GM19395 (cell line): ENCODE data around the gene ZNRF2.

Experiments
- ATAC-seq: cut with Tn5 transposase; IDR thresholded peaks from one replicate; pipeline ENCODE4 v1.9.1; 2021; ENCODE audit warnings: mild to moderate bottlenecking, moderate library complexity; ENCODE audit not compliant: unreplicated experiment

ZNRF2 gene

DNA sequence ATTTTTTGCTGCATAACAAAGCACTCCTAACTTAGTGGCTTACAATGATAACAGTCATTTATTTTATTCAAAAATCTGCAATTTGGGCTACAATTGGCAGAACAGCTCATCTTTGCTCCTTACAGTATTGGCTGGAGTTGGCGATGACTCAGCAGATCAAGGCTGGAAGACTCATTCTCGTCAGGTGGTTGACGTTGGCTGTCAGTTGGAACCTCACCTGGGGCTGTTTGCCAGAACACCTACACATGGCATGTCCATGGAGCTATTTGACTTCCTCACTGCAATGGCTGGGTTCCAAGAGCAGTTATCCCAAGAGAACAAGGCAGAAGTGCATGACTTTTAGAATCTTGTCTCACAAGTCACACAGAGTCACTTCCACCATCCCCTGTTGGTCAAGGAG, 119.1 kb downstream of the ZNRF2 start:
- no peak for ATAC-seq

DNA sequence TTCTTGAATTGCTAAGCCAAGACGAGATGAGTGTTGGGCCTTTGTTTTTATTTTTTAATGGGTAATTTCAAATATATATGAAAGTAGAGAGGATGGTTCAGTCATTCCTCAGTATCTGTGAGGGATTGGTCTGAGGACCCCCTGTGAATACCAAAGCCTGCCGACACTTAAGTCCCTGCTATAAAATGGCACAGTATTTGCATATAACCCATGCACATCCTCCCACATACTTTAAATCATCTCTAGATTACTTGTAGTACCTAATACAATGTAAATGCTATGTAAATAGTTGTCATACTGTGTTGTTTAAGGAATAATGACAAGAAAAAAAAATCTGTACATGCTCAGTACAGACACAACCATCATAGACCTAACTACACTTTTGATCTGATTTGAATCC, 120.8 kb downstream of the ZNRF2 start:
- no peak for ATAC-seq

DNA sequence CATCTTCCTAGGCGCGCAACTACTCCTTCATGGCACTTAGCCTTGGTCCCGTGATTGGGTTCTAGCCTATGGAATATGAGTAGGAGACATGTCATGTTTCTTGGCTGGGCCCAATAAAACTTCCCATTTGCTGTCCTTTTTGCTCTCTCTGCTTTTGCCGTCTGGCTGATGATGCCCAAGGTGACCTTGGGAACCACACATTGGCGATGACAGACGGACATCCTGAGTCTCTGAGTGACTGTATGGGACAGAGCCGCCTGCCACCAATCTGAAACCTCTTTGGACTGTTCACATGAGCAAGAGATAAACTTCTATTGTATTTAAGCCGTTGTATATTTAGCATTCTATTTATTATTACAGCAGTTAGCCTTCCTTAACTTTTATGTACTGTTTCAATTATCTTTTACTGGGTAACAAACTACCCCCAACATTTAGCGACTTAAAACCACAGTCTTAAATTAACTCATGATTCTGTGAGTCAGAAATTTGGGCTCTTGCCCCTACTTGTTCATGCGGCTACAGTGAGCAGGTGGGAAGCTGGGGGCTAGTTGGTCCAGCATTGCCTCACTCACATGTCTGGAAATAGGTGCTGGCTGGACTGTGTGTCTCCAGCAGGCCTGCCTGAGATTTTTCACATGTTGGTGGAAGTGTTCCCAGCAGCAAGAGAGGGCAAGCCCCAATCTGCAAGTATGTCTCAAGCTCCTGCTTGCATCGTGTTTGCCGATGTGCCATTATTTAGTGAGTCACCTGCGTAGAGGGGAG, 122.4 kb downstream of the ZNRF2 start:
- no peak for ATAC-seq

- ATAC-seq: no peak
These were observed 126.8 kb downstream of the ZNRF2 start for GRCh38 chr7:30411173-30411572.

DNA sequence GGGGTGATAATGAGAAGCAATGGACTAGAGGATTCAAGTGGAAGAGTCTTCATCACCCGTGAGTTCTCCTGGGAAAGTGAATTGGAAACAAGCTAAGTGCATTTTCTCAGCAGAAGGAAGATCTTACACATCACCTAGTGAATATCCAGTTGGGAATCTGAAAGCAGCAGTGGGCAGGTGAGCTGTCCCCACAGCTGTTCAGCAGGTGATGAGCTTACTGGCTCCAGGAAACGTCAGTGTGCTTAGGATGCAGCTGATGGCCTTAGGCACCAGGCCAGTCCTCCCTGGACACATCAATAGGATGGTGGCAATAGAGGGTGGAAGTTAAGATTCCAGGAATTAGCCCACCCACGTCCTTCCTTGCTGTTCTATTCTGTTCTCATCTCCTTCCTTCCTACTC, 127.5 kb downstream of the ZNRF2 start:
- ATAC-seq: no peak

GRCh38 chr7:30412782-30413504, 128.5 kb downstream of the ZNRF2 start:
- no peak for ATAC-seq

DNA sequence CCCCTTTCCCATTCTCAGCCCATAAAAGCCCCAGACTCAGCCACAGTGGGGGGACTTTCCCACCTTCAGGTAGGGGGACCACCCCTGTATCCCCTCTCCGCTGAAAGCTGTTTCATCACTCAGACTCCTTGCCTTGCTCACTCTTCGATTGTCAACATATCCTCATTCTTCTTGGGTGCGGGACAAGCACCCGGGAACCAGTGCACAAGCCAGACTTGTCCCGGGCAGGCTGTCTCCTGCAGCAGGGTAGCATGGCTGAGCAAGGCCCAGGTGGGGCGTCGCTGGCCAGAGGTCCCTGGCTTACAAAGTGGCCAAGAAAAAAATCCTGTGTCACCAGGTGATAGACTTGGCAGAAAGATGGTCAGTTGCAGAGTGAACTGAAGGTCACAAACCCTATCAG, 129.5 kb downstream of the ZNRF2 start:
- ATAC-seq: no peak
